Naive thymus-derived CD4-positive, alpha-beta T cell (primary cell): ENCODE data around the gene DLG2. TPM values are rescaled to one million over a fixed set of nuclear protein-coding genes. Genes with fewer than 3 reads are reported as not detected.

Source experiments
- ATAC-seq: fragments of 150-1000 bp; cut with Tn5 transposase; 2 replicates; pipeline ENCODE4 v1.10.0; 2021; ENCODE audit warnings: mild to moderate bottlenecking, moderate library complexity
- CTCF ChIA-PET: fragments of 350-600 bp; sonication (Branson Sonifier 250); formaldehyde crosslinking; loops from one replicate; lab custom pipeline; 2021; ENCODE audit warnings: antibody characterized with exemption; lab: Charles Lee
- POLR2A ChIA-PET: fragments of 350-600 bp; sonication (Branson Sonifier 250); formaldehyde crosslinking; loops from one replicate; lab custom pipeline; 2021; ENCODE audit warnings: antibody characterized with exemption, inconsistent platforms; lab: Charles Lee
- DNase-seq, 9 donors: peaks; one replicate each; pipeline versions ENCODE4 v3.0.0 to v3.0.0-alpha.2; 2020 to 2022; ENCODE audit warnings: mixed read lengths in 1 of 9
- H3K27ac ChIP-seq: one replicate; pipeline ENCODE4 v1.7.0; 2013; ENCODE audit warnings: mild to moderate bottlenecking, low read depth, low read length, moderate library complexity
- H3K27me3 ChIP-seq, 2 donors: one replicate each; pipeline ENCODE4 v1.7.0; 2013; ENCODE audit warnings: low read length in 2 of 2, mild to moderate bottlenecking in 2 of 2, moderate library complexity in 2 of 2; ENCODE audit not compliant: control insufficient read depth in 2 of 2, insufficient read depth in 2 of 2
- H3K36me3 ChIP-seq, 3 experiments: 1 replicate in 2 of 3; 2 replicates in 1 of 3; pipeline ENCODE4 v1.7.0; 2013; ENCODE audit warnings: low read length in 3 of 3, mild to moderate bottlenecking in 3 of 3, moderate library complexity in 1 of 3; ENCODE audit not compliant: insufficient read depth in 3 of 3, control insufficient read depth in 2 of 3
- H3K4me1 ChIP-seq, 2 donors: one replicate each; pipeline ENCODE4 v1.7.0; 2013; ENCODE audit warnings: low read length in 2 of 2, mild to moderate bottlenecking in 2 of 2, moderate library complexity in 1 of 2; ENCODE audit not compliant: control insufficient read depth in 2 of 2, insufficient read depth in 2 of 2
- H3K4me3 ChIP-seq: 2 replicates; pipeline ENCODE4 v1.7.0; 2013; ENCODE audit warnings: mild to moderate bottlenecking, low read length
- H3K9me3 ChIP-seq, 3 experiments: 1 replicate in 2 of 3; 2 replicates in 1 of 3; pipeline ENCODE4 v1.7.0; 2013; ENCODE audit warnings: low read length in 3 of 3; ENCODE audit not compliant: control insufficient read depth in 2 of 3
- H3K27ac Mint-ChIP-seq, 9 donors: one replicate each; pipeline ENCODE4 v1.8.0; 2020 to 2022; ENCODE audit warnings: mixed read lengths in 9 of 9, mild to moderate bottlenecking in 8 of 9, moderate library complexity in 5 of 9, inconsistent platforms in 2 of 9
- H3K27me3 Mint-ChIP-seq, 5 donors: one replicate each; pipeline ENCODE4 v1.8.0; 2021 to 2022; ENCODE audit warnings: mixed read lengths in 5 of 5, mild to moderate bottlenecking in 1 of 5
- H3K36me3 Mint-ChIP-seq, 5 donors: one replicate each; pipeline ENCODE4 v1.8.0; 2020 to 2022; ENCODE audit warnings: mixed read lengths in 5 of 5, mild to moderate bottlenecking in 3 of 5, inconsistent platforms in 1 of 5
- H3K4me1 Mint-ChIP-seq, 7 donors: one replicate each; pipeline ENCODE4 v1.8.0; 2020 to 2022; ENCODE audit warnings: mixed read lengths in 7 of 7, mild to moderate bottlenecking in 3 of 7, inconsistent platforms in 1 of 7
- H3K4me3 Mint-ChIP-seq, 10 donors: one replicate each; pipeline ENCODE4 v1.8.0; 2020 to 2022; ENCODE audit warnings: mild to moderate bottlenecking in 10 of 10, mixed read lengths in 10 of 10, moderate library complexity in 6 of 10, inconsistent platforms in 2 of 10
- H3K9me3 Mint-ChIP-seq, 11 donors: one replicate each; pipeline ENCODE4 v1.8.0; 2020 to 2022; ENCODE audit warnings: mixed read lengths in 11 of 11, mild to moderate bottlenecking in 4 of 11, inconsistent platforms in 1 of 11, moderate library complexity in 1 of 11
- intact Hi-C, 2 donors: fragments of 100-400 bp; cut with micrococcal nuclease; formaldehyde crosslinking; loops; one replicate each; pipeline ENCODE4 v1.15.1; 2023
- polyA plus RNA-seq, 2 donors: library from polyadenylated mRNA; unstranded; fragments of 300-500 nt; fragmentation: Illumina TruSeq; gene quantifications; one replicate each; pipeline ENCODE4 v1.2.3, GENCODE V29; 2021
- total RNA-seq, 6 experiments: library from RNA in 5 of 6; stranded (reverse) in 5 of 6; gene quantifications; 1 replicate in 5 of 6; 2 replicates in 1 of 6; pipeline ENCODE4 v1.2.3 and lab custom pipeline; 2021 to 2026

The DLG2 gene
- total and polyA plus RNA-seq, 7 experiments from 2014 or later, result 0.64 to 6.1 (median 3.7) TPM

DNA sequence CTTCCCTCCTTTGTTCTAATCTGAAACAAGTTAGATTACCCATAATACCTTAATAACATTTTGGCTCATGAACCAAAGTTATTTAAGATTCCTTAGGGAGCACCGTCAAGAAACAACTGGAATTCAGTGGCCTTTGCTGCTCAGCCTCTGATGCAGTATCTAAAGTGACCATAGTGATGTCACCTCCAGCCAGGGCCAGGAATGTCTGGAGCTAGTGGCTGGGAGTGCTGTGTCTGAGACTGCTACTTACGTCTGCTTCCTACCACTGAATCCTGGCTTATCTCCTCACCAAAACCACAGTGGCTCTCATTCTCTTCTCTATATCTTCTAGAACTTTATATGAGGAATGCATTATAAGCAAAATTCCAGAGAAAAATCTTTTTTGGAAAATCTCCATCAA lies 658.0 kb downstream of the DLG2 start:
- Histone ChIP-seq H3K4me1 (no peaks in the 10 kb centered on the region), H3K27ac (no peak overlapping the region), H3K27me3 (no peaks in the 10 kb centered on the region), H3K4me3 (no peak overlapping the region), H3K36me3 (no peaks in the 10 kb centered on the region), H3K9me3 (no peaks in the 10 kb centered on the region)
- intact Hi-C loops, result no loop called here
- H3K9me3 Mint-ChIP-seq, result peaks cover 2 to 63% (median 15%) of the 10 kb centered on the region in 11 donors
- H3K36me3 Mint-ChIP-seq, result no peaks in the 10 kb centered on the region
- no peak overlapping the region for H3K27ac Mint-ChIP-seq
- no peak overlapping the region for H3K4me3 Mint-ChIP-seq
- H3K4me1 Mint-ChIP-seq, result no peaks in the 10 kb centered on the region
- ATAC-seq, result no peak
- ChIA-PET POLR2A (no interaction called here), CTCF (no interaction called here)
- no peaks in the 10 kb centered on the region for H3K27me3 Mint-ChIP-seq
- DNase-seq, result no peak

DNA sequence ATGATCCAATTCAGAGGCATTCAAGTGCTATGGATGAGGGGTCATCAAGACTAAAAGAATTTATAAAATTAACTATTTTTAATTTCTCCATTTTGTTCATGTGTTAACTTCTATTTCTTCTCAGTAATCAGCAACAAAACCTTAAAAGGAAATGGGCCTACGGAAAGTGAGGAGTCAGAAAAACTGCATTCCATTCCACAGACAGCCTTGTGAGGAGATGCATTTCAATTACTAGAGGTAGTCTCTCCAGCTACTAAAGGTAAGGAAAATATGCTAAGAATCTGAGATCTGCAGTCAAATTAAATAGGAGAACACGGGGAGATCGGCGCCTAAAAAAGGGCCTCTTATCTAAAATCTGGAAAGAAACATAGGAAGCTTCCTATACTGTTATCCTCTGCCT lies 661.7 kb downstream of the DLG2 start:
- no peak overlapping the region for H3K27ac ChIP-seq
- no peaks in the 10 kb centered on the region for H3K36me3 ChIP-seq
- Mint-ChIP-seq H3K4me1 (no peaks in the 10 kb centered on the region), H3K36me3 (no peaks in the 10 kb centered on the region), H3K27me3 (no peaks in the 10 kb centered on the region), H3K27ac (no peak overlapping the region), H3K9me3 (peaks cover 2 to 52% (median 12%) of the 10 kb centered on the region in 11 donors), H3K4me3 (no peak overlapping the region)
- no peak overlapping the region for H3K4me3 ChIP-seq
- no peaks in the 10 kb centered on the region for H3K4me1 ChIP-seq
- H3K27me3 ChIP-seq, result no peaks in the 10 kb centered on the region
- H3K9me3 ChIP-seq, result no peaks in the 10 kb centered on the region
- ATAC-seq, result no peak
- no peak for DNase-seq
- POLR2A ChIA-PET, result no interaction called here
- intact Hi-C loops, result no loop called here
- CTCF ChIA-PET, result no interaction called here

DNA sequence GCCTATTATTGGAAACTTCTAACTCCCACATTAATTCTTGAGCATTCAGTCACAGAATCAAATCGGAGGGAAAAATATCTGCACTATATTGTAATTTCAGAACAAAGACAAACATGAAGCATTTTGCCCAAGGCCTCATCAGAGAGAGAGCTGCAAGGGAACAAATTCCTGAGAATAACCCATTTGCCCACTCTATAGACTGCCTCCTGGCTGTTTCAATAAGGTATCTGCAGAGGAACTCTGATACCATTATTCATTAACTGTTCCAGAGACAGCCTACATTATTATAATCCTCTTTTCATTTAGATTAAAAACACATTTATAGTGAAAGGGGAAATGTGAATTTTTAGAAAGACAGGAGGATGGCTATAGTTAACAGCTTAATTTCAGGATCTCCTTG lies 663.9 kb downstream of the DLG2 start:
- H3K4me1 ChIP-seq, result no peaks in the 10 kb centered on the region
- ChIA-PET CTCF (no interaction called here), POLR2A (no interaction called here)
- Mint-ChIP-seq H3K27ac (no peak overlapping the region), H3K4me1 (no peaks in the 10 kb centered on the region), H3K36me3 (no peaks in the 10 kb centered on the region), H3K27me3 (no peaks in the 10 kb centered on the region), H3K9me3 (peaks cover 0 to 34% (median 7%) of the 10 kb centered on the region in 11 donors), H3K4me3 (no peak overlapping the region)
- no peaks in the 10 kb centered on the region for H3K27me3 ChIP-seq
- DNase-seq, result no peak
- no peak overlapping the region for H3K27ac ChIP-seq
- no peak overlapping the region for H3K4me3 ChIP-seq
- intact Hi-C loops, result no loop called here
- no peaks in the 10 kb centered on the region for H3K36me3 ChIP-seq
- no peaks in the 10 kb centered on the region for H3K9me3 ChIP-seq
- no peak for ATAC-seq

DNA sequence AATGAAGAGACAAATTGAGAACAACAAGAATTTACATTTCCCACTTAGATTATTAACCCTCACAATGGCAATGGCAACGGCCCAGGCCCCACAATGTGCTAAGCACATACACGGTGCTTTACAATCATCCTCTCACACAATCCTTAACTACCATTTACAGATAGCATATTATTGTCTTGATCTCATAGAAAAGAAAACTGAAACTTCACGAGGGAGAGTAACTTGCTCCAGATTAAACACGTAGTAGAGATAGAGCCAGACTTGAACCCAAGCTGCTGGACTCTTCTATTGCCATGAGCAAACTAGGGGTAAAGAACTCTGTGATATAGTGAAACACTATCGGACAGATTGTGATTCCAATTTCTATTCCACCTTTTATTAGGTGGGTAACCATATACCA lies 665.1 kb downstream of the DLG2 start:
- no peak overlapping the region for H3K4me3 ChIP-seq
- no peaks in the 10 kb centered on the region for H3K36me3 ChIP-seq
- no peaks in the 10 kb centered on the region for H3K27me3 ChIP-seq
- intact Hi-C loops, result no loop called here
- Mint-ChIP-seq H3K9me3 (peaks cover 3 to 33% (median 10%) of the 10 kb centered on the region in 11 donors), H3K27me3 (no peaks in the 10 kb centered on the region), H3K36me3 (no peaks in the 10 kb centered on the region), H3K27ac (no peak overlapping the region), H3K4me1 (no peaks in the 10 kb centered on the region), H3K4me3 (no peak overlapping the region)
- CTCF ChIA-PET, result no interaction called here
- no peaks in the 10 kb centered on the region for H3K9me3 ChIP-seq
- H3K4me1 ChIP-seq, result no peaks in the 10 kb centered on the region
- no peak for ATAC-seq
- DNase-seq, result no peak
- H3K27ac ChIP-seq, result no peak overlapping the region
- POLR2A ChIA-PET, result no interaction called here

DNA sequence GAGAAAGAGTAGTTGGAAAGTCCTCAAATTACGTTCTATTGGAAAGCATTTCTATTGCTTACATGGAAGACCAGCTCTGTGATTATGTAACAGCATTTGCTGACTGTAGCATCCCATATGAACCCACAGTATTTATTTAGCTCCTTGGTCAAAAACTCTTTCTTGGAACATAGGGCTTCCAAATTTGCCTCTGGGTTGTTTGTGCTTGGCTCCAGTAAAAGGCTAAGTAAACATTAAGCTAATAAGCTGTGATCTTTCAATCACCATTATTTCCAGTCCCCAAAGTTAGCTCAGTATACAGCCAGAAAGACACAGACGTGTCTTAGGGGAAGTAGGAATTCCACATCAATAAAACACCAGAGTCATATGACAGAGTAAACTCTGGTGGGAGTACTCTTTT lies 668.8 kb downstream of the DLG2 start:
- Mint-ChIP-seq H3K27ac (no peak overlapping the region), H3K9me3 (peaks cover 3 to 31% (median 12%) of the 10 kb centered on the region in 11 donors), H3K36me3 (no peaks in the 10 kb centered on the region), H3K4me1 (no peaks in the 10 kb centered on the region), H3K27me3 (no peaks in the 10 kb centered on the region), H3K4me3 (no peak overlapping the region)
- Histone ChIP-seq H3K4me3 (no peak overlapping the region), H3K27ac (no peak overlapping the region), H3K36me3 (no peaks in the 10 kb centered on the region), H3K4me1 (no peaks in the 10 kb centered on the region), H3K27me3 (no peaks in the 10 kb centered on the region), H3K9me3 (no peaks in the 10 kb centered on the region)
- POLR2A ChIA-PET, result no interaction called here
- ATAC-seq (no peak), DNase-seq (no peak)
- intact Hi-C loops, result no loop called here
- CTCF ChIA-PET, result no interaction called here

DNA sequence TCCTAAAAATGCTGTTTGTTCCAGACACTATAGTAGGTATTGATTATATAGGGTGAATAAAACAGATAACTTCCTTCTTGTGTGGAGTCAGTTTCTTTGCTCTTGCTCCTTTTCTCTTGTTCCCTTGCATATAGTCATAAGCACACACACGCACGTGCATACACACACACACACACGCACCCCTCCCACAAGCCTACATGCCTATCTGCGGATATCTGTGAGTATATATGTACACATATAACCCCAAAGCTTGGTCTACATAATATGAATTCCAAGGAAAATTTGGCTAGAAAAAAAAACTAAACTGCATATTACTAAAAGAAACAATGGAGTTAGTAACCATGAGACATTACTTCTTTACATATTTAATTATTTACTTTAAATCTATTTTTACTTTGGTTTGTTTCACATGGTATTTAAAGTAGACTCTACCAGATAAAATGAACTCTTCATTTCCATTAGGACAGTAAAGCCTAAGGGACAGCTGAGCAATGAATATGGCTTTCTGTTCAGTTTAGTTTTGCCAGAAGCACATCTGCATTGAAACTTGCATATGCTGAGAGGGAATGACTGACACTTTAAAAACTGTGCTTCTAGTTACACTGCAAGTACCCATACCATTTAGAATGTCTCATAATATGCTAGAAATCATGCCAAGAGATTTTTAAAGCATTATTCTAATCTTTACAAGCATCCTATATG lies 676.4 kb downstream of the DLG2 start:
- Histone ChIP-seq H3K27ac (no peak overlapping the region), H3K36me3 (no peaks in the 10 kb centered on the region), H3K9me3 (peaks cover 0 to 6% (median 0%) of the 10 kb centered on the region in 3 experiments), H3K4me3 (no peak overlapping the region), H3K4me1 (no peaks in the 10 kb centered on the region), H3K27me3 (no peaks in the 10 kb centered on the region)
- H3K36me3 Mint-ChIP-seq, result peaks cover 0 to 13% (median 0%) of the 10 kb centered on the region in 5 donors
- ChIA-PET CTCF (no interaction called here), POLR2A (no interaction called here)
- H3K27me3 Mint-ChIP-seq, result no peaks in the 10 kb centered on the region
- H3K4me1 Mint-ChIP-seq, result no peaks in the 10 kb centered on the region
- no peak overlapping the region for H3K4me3 Mint-ChIP-seq
- intact Hi-C loops, result no loop called here
- H3K27ac Mint-ChIP-seq, result no peak overlapping the region
- no peak for DNase-seq
- ATAC-seq, result no peak
- peaks cover 10 to 48% (median 17%) of the 10 kb centered on the region in 11 donors for H3K9me3 Mint-ChIP-seq

DNA sequence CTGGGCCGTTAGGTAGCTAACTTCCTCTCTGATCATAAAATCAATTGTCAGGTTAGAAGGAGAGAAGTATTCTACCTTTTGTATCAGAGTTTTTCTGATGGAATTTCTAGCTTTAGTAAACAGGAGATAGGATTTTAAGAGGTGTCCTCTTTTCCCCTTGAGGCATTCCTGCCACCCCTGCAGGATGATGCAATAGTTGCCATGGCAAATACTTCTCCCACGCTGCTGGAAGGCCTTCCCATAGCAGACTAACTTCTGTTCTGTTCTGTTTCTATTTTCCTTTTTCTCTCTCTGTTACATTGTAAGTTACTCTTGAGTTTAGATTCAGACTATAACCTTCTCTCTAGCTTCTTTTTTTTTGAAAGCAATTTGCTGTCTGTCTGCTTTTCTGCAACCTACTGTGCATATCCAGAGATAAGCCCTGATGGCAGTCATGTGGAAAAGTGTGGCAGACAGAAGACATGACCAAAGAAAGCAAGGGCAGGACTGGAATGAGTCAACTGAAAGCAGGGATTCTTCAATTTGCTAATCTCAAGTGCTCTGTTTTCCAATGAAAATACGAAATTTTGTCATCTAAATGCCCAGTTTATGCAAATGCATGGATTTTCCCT lies 679.1 kb downstream of the DLG2 start:
- DNase-seq (no peak), ATAC-seq (no peak)
- Mint-ChIP-seq H3K27ac (no peak overlapping the region), H3K36me3 (peaks cover 0 to 13% (median 0%) of the 10 kb centered on the region in 5 donors), H3K27me3 (no peaks in the 10 kb centered on the region), H3K4me3 (no peak overlapping the region), H3K9me3 (peaks cover 10 to 58% (median 25%) of the 10 kb centered on the region in 11 donors), H3K4me1 (no peaks in the 10 kb centered on the region)
- H3K4me3 ChIP-seq, result no peak overlapping the region
- peaks cover 0 to 17% (median 0%) of the 10 kb centered on the region in 3 experiments for H3K9me3 ChIP-seq
- H3K27me3 ChIP-seq, result no peaks in the 10 kb centered on the region
- intact Hi-C loops, result no loop called here
- POLR2A ChIA-PET, result no interaction called here
- no peak overlapping the region for H3K27ac ChIP-seq
- CTCF ChIA-PET, result no interaction called here
- H3K4me1 ChIP-seq, result no peaks in the 10 kb centered on the region
- no peaks in the 10 kb centered on the region for H3K36me3 ChIP-seq
